GM04504 (cell line): Measurements from ENCODE around the gene PAEP.

Experiments used
- DNase-seq: peaks from one replicate; pipeline ENCODE4 v3.0.0-alpha.2; 2012; ENCODE audit warnings: low read depth

PAEP gene

DNA sequence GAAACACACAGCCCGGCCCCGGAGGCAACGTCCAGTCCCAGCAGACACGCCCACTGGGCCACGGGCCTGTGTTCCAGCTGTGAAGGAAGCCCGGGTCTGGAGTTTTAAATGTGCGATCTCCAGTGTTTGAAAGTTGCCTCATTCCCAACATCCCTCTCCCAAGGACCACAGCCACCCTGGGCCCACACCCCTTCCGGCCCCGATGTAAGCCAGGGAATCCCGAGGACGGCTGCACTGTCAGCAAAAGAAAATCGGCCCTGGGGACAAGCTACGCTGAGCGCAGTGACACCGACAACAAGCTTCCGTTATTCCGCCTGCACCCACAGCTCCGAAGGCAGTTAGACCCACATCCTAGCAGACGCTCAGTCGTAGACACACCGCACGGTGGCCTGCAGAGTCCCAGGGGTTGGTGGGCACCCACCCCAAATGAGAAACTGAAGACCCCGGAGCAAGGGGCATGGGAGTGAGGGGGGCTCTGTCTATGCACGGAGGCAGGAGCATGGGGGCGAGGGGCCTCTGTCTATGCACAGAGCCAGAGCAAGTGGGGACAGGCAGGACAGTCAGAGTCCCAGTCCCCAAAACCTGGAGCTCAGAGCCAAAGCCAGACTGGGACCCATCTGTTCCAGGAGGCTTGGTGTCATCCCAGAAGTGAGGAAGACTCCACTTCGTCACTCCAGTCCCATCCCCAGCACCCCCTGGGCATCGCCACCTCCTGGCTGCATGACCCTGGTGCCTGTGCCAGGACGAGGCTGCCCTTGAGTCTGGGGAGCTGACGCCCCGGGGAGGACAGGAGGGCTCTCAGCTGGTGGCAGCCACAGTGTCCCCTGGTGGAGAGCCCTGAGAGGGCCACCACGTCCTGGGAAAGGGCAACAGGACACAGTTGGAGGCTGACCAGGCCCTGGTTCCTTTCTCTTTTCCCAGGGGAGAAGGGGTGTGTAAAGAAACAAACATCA is 54.4 kb downstream of the PAEP start:
- no peak for DNase-seq
